ENCODE results near the gene COL17A1.

The COL17A1 gene

DNA sequence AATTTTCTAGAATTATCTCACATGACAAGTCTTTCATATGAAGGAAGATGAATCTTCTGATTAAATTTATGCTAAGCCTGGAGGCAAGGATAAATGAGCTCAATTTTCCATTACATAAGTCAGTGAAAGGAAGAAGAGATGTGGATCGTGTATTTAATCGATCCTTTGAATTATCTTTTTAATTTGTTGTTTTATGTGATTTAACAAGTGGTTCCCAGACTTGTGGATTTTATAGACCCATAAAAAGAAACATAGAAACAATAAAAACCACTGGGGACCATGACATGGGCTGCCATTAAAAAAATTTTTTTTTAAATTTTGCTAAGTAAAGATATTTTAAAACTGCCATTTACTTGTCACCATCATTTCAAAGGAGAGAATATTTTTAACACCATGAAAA lies 73.8 kb downstream of the COL17A1 start:
- H3K27me3 ChIP-seq (ENCODE audit: insufficient read depth, insufficient read length), result no peaks in the 10 kb centered on the region
- no peak for TF ChIP-seq YY1 (IDR thresholded peaks at IDR 0.05; ENCODE audit: insufficient read depth, insufficient read length)
- TF ChIP-seq ZNF274 (IDR thresholded peaks at IDR 0.05; ENCODE audit: low read depth, low read length), result no peak
- no peak for TF ChIP-seq SUZ12 (IDR thresholded peaks at IDR 0.05; ENCODE audit: extremely low read depth, insufficient read depth, insufficient read length)
- H3K4me3 ChIP-seq (ENCODE audit: insufficient read length, low read depth), result no peak overlapping the region
- peaks cover 2% of the 10 kb centered on the region for H3K36me3 ChIP-seq (ENCODE audit: insufficient read depth, insufficient read length, low read length)
- no peak for DNase-seq (ENCODE audit: low read depth, low spot score)
- H3K9me3 ChIP-seq (ENCODE audit: insufficient read depth, low read length), result no peaks in the 10 kb centered on the region
- H3K9ac ChIP-seq (ENCODE audit: insufficient read length, low read depth), result no peak overlapping the region
- no peaks in the 10 kb centered on the region for H3K4me1 ChIP-seq (ENCODE audit: insufficient read depth, insufficient read length)

DNA sequence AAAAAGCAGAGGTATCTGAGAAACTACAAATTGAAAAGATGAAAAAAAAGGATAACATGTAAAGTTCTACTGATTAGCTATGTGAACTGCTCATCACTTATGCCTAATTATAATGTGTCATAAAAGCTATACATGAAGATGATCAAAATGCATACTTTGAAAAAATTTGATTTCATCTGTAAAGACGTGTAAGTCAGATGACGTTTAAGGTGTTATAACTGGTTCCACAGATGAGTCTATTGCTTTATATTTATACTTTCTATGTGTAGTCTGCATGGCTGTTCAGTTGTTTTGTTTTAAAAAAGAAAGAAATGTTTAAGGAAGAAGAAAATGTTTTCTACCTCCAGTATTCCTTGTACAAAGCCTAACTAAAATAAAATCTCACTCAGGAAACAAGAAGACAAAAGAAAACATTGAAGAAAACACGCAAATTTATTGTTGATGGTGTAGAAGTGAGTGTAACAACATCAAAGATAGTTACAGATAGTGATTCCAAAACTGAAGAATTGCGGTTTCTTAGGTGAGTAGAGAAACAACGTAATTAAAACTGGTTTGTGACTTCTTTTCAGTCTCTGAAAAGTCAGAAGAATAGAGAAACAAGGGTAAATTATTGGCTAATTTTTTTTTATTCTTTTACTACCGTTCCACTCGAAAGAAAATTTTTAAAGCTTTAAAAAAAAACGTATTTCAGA lies 80.4 kb downstream of the COL17A1 start:
- Histone ChIP-seq H3K4me3 (ENCODE audit: insufficient read length, low read depth) (no peak overlapping the region), H3K9me3 (ENCODE audit: insufficient read depth, low read length) (no peaks in the 10 kb centered on the region), H3K36me3 (ENCODE audit: insufficient read depth, insufficient read length, low read length) (peaks cover 19% of the 10 kb centered on the region), H3K4me1 (ENCODE audit: insufficient read depth, insufficient read length) (no peaks in the 10 kb centered on the region), H3K9ac (ENCODE audit: insufficient read length, low read depth) (no peak overlapping the region), H3K27me3 (ENCODE audit: insufficient read depth, insufficient read length) (no peaks in the 10 kb centered on the region)
- no peak for DNase-seq (ENCODE audit: low read depth, low spot score)
- TF ChIP-seq SUZ12 (IDR thresholded peaks at IDR 0.05; ENCODE audit: extremely low read depth, insufficient read depth, insufficient read length) (no peak), ZNF274 (IDR thresholded peaks at IDR 0.05; ENCODE audit: low read depth, low read length) (no peak), YY1 (IDR thresholded peaks at IDR 0.05; ENCODE audit: insufficient read depth, insufficient read length) (no peak)

DNA sequence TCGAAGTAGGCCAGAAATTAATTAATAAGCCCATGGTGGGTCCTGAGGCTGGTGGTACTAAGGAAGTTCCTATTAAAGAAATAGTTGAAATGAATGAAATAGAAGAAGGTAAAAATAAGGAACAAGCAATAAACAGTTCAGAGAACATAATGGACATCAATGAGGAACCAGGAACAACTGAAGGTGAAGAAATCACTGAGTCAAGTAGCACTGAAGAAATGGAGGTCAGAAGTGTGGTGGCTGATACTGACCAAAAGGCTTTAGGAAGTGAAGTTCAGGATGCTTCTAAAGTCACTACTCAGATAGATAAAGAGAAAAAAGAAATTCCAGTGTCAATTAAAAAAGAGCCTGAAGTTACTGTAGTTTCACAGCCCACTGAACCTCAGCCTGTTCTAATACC lies 82.8 kb downstream of the COL17A1 start:
- TF ChIP-seq SUZ12 (IDR thresholded peaks at IDR 0.05; ENCODE audit: extremely low read depth, insufficient read depth, insufficient read length) (no peak), ZNF274 (IDR thresholded peaks at IDR 0.05; ENCODE audit: low read depth, low read length) (no peak), YY1 (IDR thresholded peaks at IDR 0.05; ENCODE audit: insufficient read depth, insufficient read length) (no peak)
- peaks cover 31% of the 10 kb centered on the region for H3K36me3 ChIP-seq (ENCODE audit: insufficient read depth, insufficient read length, low read length)
- DNase-seq (ENCODE audit: low read depth, low spot score), result no peak
- no peak overlapping the region for H3K9ac ChIP-seq (ENCODE audit: insufficient read length, low read depth)
- no peak overlapping the region for H3K4me3 ChIP-seq (ENCODE audit: insufficient read length, low read depth)
- no peaks in the 10 kb centered on the region for H3K9me3 ChIP-seq (ENCODE audit: insufficient read depth, low read length)
- H3K27me3 ChIP-seq (ENCODE audit: insufficient read depth, insufficient read length), result no peaks in the 10 kb centered on the region
- no peaks in the 10 kb centered on the region for H3K4me1 ChIP-seq (ENCODE audit: insufficient read depth, insufficient read length)

DNA sequence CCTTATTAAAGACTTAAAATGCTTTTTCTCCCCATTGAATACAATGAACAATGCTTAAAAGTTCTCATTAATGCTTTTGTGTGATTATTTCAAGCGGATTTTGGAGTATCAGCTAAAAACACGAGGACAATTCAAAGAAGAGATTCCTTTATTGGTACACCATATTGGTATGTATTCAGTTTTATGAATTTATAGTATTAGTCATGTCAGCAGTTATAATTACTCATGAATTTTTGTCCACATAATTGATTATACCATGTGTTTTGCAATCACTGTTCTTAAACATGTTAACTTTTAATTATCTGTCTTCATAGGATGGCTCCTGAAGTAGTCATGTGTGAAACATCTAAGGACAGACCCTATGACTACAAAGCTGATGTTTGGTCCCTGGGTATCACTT lies 86.9 kb downstream of the COL17A1 start:
- Histone ChIP-seq H3K36me3 (ENCODE audit: insufficient read depth, insufficient read length, low read length) (peaks cover 30% of the 10 kb centered on the region), H3K27me3 (ENCODE audit: insufficient read depth, insufficient read length) (no peaks in the 10 kb centered on the region), H3K9me3 (ENCODE audit: insufficient read depth, low read length) (no peaks in the 10 kb centered on the region), H3K4me3 (ENCODE audit: insufficient read length, low read depth) (no peak overlapping the region), H3K4me1 (ENCODE audit: insufficient read depth, insufficient read length) (no peaks in the 10 kb centered on the region), H3K9ac (ENCODE audit: insufficient read length, low read depth) (no peak overlapping the region)
- DNase-seq (ENCODE audit: low read depth, low spot score), result no peak
- TF ChIP-seq ZNF274 (IDR thresholded peaks at IDR 0.05; ENCODE audit: low read depth, low read length) (no peak), SUZ12 (IDR thresholded peaks at IDR 0.05; ENCODE audit: extremely low read depth, insufficient read depth, insufficient read length) (no peak), YY1 (IDR thresholded peaks at IDR 0.05; ENCODE audit: insufficient read depth, insufficient read length) (no peak)

DNA sequence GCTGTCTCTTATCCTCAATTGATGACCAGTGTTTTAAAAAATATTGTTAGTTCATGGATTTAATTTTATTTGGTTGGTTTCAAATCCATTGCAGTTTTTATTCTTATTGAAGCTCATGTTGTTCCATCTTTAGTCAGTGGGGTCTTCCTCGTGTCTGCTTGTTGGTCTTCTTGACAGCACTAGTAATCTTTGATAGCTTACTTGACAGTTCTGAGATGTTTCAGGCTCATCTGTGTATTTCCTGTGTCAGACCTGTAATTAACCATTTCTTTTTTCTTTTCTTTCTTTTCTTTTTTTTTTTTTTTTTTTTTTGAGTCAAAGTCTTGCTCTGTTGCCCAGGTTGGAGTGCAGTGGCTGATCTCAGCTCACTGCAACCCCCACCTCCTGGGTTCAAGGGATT lies 90.5 kb downstream of the COL17A1 start:
- H3K36me3 ChIP-seq (ENCODE audit: insufficient read depth, insufficient read length, low read length), result peaks cover 19% of the 10 kb centered on the region
- H3K9ac ChIP-seq (ENCODE audit: insufficient read length, low read depth), result no peak overlapping the region
- no peaks in the 10 kb centered on the region for H3K4me1 ChIP-seq (ENCODE audit: insufficient read depth, insufficient read length)

DNA sequence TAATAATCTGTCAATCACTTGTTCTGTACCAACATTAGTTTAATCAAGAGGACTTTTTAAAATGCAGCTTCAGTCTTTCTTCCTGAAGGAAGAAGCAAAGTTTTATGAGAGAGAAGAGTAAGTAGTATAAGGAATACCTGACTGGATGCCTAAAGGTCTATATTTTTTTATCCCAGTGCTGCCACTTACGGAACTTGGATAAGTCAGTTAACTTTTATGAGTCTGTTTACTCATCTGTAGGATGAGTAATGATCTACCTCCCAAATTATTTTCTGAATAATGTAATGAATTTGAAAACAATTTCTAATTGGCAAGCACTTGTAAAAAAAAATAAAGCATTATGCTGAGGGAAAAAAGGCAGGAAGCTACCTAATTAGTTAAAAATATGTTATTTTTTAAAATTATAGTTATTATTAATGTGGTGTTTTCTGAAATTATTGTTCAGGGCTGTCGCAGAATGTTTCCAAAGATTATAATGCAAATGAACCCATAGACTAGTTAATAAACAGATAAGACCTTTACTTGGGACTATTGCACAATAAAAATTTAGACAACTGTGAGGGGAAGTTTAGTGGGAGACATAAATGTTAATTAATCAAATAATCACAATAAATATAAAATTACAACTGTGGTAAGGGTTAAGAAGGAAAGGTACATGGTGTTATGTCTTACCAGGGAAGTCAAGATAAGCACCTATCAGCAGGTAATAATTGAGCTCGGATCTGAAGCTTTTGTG lies 94.1 kb downstream of the COL17A1 start:
- no peak for DNase-seq (ENCODE audit: low read depth, low spot score)
- no peak for TF ChIP-seq YY1 (IDR thresholded peaks at IDR 0.05; ENCODE audit: insufficient read depth, insufficient read length)
- TF ChIP-seq SUZ12 (IDR thresholded peaks at IDR 0.05; ENCODE audit: extremely low read depth, insufficient read depth, insufficient read length), result no peak
- TF ChIP-seq ZNF274 (IDR thresholded peaks at IDR 0.05; ENCODE audit: low read depth, low read length), result no peak
- Histone ChIP-seq H3K36me3 (ENCODE audit: insufficient read depth, insufficient read length, low read length) (peaks cover 4% of the 10 kb centered on the region), H3K9ac (ENCODE audit: insufficient read length, low read depth) (no peak overlapping the region), H3K27me3 (ENCODE audit: insufficient read depth, insufficient read length) (no peaks in the 10 kb centered on the region), H3K4me1 (ENCODE audit: insufficient read depth, insufficient read length) (no peaks in the 10 kb centered on the region), H3K9me3 (ENCODE audit: insufficient read depth, low read length) (no peaks in the 10 kb centered on the region), H3K4me3 (ENCODE audit: insufficient read length, low read depth) (no peak overlapping the region)

More for the DNA sequence above, 90.5 kb downstream of the COL17A1 start:
- no peaks in the 10 kb centered on the region for H3K27me3 ChIP-seq (ENCODE audit: insufficient read depth, insufficient read length)
- DNase-seq (ENCODE audit: low read depth, low spot score), result no peak
- H3K9me3 ChIP-seq (ENCODE audit: insufficient read depth, low read length), result no peaks in the 10 kb centered on the region
- H3K4me3 ChIP-seq (ENCODE audit: insufficient read length, low read depth), result no peak overlapping the region
- TF ChIP-seq SUZ12 (IDR thresholded peaks at IDR 0.05; ENCODE audit: extremely low read depth, insufficient read depth, insufficient read length) (no peak), ZNF274 (IDR thresholded peaks at IDR 0.05; ENCODE audit: low read depth, low read length) (no peak), YY1 (IDR thresholded peaks at IDR 0.05; ENCODE audit: insufficient read depth, insufficient read length) (no peak)

DNA sequence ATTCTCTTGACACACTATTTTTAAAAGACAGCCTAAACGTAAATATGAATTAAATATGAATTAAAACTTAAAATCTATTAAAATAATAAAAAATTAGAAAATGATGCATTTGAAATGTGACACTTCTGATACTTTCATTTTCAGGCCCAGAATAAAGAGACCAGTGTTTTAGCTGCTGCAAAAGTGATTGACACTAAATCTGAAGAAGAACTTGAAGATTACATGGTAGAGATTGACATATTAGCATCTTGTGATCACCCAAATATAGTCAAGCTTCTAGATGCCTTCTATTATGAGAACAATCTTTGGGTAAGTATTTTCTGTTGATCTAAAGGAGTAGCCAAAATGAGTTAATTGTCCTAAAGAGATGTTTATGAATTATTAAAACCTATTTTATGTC lies 95.1 kb downstream of the COL17A1 start:
- Histone ChIP-seq H3K36me3 (ENCODE audit: insufficient read depth, insufficient read length, low read length) (peaks cover 4% of the 10 kb centered on the region), H3K9ac (ENCODE audit: insufficient read length, low read depth) (no peak overlapping the region), H3K4me3 (ENCODE audit: insufficient read length, low read depth) (no peak overlapping the region), H3K9me3 (ENCODE audit: insufficient read depth, low read length) (no peaks in the 10 kb centered on the region), H3K4me1 (ENCODE audit: insufficient read depth, insufficient read length) (no peaks in the 10 kb centered on the region), H3K27me3 (ENCODE audit: insufficient read depth, insufficient read length) (no peaks in the 10 kb centered on the region)
- DNase-seq (ENCODE audit: low read depth, low spot score), result no peak
- TF ChIP-seq YY1 (IDR thresholded peaks at IDR 0.05; ENCODE audit: insufficient read depth, insufficient read length) (no peak), SUZ12 (IDR thresholded peaks at IDR 0.05; ENCODE audit: extremely low read depth, insufficient read depth, insufficient read length) (no peak), ZNF274 (IDR thresholded peaks at IDR 0.05; ENCODE audit: low read depth, low read length) (no peak)

Measured in NT2/D1 (cell line).